Panc1 (cell line): Measurements from ENCODE around the gene SERPINA12. TPM values are rescaled to one million over a fixed set of nuclear protein-coding genes. Genes with fewer than 3 reads are reported as not detected.

Source experiments
- ATAC-seq: fragments of 200-7000 bp; cut with Tn5 transposase; 2 replicates; pipeline ENCODE4 v1.9.1; 2020; ENCODE audit warnings: mild to moderate bottlenecking, moderate library complexity
- BruUV-seq: library from RNA; stranded (reverse); fragments of 400-500 nt; replicated peaks from 2 replicates; lab custom pipeline; 2021; lab: Mats Ljungman, UMichigan
- CTCF ChIA-PET: fragments of 300-600 bp; sonication (Branson Sonifier 250); formaldehyde crosslinking; loops from one replicate; lab custom pipeline; 2022; ENCODE audit warnings: antibody characterized with exemption; lab: Charles Lee
- POLR2A ChIA-PET: fragments of 300-600 bp; sonication (Branson Sonifier 250); formaldehyde crosslinking; loops from one replicate; lab custom pipeline; 2022; ENCODE audit warnings: antibody characterized with exemption; lab: Charles Lee
- DNase-seq: peaks from one replicate; pipeline ENCODE4 v3.0.0-alpha.2; 2010; ENCODE audit warnings: low read depth, low spot score
- H3K27ac ChIP-seq: 2 replicates; pipeline ENCODE4 v1.5.1; 2011; ENCODE audit warnings: mild to moderate bottlenecking, low read length, inconsistent platforms
- H3K27me3 ChIP-seq: fragments of 200-500 bp; sonication (Bioruptor generic); 2 replicates; pipeline ENCODE4 v1.6.0; 2014; ENCODE audit warnings: low read length, inconsistent platforms; ENCODE audit not compliant: control insufficient read depth, insufficient read depth
- H3K36me3 ChIP-seq: fragments of 200-500 bp; sonication (Bioruptor generic); 2 replicates; pipeline ENCODE4 v1.5.1; 2014; ENCODE audit warnings: inconsistent platforms, mild to moderate bottlenecking, low read length, moderate library complexity; ENCODE audit not compliant: control insufficient read depth, insufficient read depth
- H3K4me1 ChIP-seq: 2 replicates; pipeline ENCODE4 v1.5.1; 2011; ENCODE audit warnings: inconsistent platforms, mild to moderate bottlenecking, low read length, moderate library complexity; ENCODE audit not compliant: control insufficient read depth, insufficient read depth
- H3K4me3 ChIP-seq, 2 experiments: 2 replicates each; pipeline ENCODE4 v1.5.1; 2011 to 2012; ENCODE audit warnings: low read depth in 2 of 2, low read length in 2 of 2, mild to moderate bottlenecking in 2 of 2, inconsistent platforms in 1 of 2, moderate library complexity in 1 of 2
- H3K9me3 ChIP-seq: fragments of 200-500 bp; sonication (Bioruptor generic); 2 replicates; pipeline ENCODE4 v1.5.1; 2014; ENCODE audit warnings: low read depth, mild to moderate bottlenecking, inconsistent platforms, low read length, moderate library complexity; ENCODE audit not compliant: control insufficient read depth, insufficient read depth
- POLR2AphosphoS5 ChIP-seq: IDR thresholded peaks from 2 replicates; pipeline ENCODE4 v1.6.1; 2012; ENCODE audit warnings: mild to moderate bottlenecking, low read depth, low read length, moderate library complexity
- SIN3A ChIP-seq: IDR thresholded peaks from 2 replicates; pipeline ENCODE4 v1.6.1; 2012; ENCODE audit warnings: low read depth, mild to moderate bottlenecking, low read length, moderate library complexity, borderline replicate concordance; ENCODE audit not compliant: insufficient read depth
- TCF7L2 ChIP-seq: IDR thresholded peaks from 2 replicates; pipeline ENCODE4 v1.6.1; 2011; ENCODE audit warnings: mild to moderate bottlenecking, low read depth, low read length, inconsistent platforms
- in situ Hi-C: cut with HindIII; loops from 2 replicates; pipeline ENCODE4 v1.10.0; 2016; ENCODE audit warnings: low sequenced_read_pairs, low pct_unique_long_range_greater_than_20kb
- intact Hi-C: fragments of 100-400 bp; cut with micrococcal nuclease; formaldehyde crosslinking; loops from one replicate; pipeline ENCODE4 v1.10.0; 2022; ENCODE audit not compliant: unreplicated experiment
- total RNA-seq: library from RNA; stranded (reverse); gene quantifications from one replicate; pipeline ENCODE4 v1.2.1, GENCODE V29; 2021; ENCODE audit not compliant: unreplicated experiment
- TF ChIP-seq, protein P1 (sequence below): fragments of 450-650 bp; IDR thresholded peaks from 2 replicates; pipeline ENCODE4 v1.5.1; 2017; ENCODE audit warnings: mild to moderate bottlenecking
- TF ChIP-seq, protein P2 (sequence below), 2 experiments: IDR thresholded peaks; 2 replicates each; pipeline ENCODE4 v1.6.1; 2011 to 2012; ENCODE audit warnings: low read depth in 2 of 2, control low read depth in 1 of 2, low read length in 1 of 2, mild to moderate bottlenecking in 1 of 2, moderate library complexity in 1 of 2; ENCODE audit not compliant: insufficient read depth in 1 of 2

The SERPINA12 gene
- total RNA-seq, 1 experiment from 2014 or later = not detected

DNA sequence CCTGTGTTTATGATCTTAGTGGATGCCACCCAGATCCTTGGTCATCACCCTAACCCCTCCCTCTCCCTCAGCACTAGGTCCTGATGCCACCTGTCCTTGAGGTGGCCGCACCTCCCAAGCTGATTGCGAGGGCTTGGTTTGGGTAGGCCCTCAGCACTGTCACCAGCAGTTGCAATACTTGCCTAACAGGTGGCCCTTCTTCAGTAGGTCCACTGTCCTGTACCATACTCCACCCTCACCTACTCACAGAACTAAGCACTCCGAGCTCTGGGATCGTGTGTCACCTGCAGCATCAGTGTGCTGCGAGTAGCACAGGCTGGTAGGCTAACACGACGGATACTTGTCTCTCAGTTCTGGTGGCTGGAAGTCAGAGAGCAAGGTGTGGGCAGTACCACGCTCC, 14.0 kb upstream of the SERPINA12 start:
- Histone ChIP-seq H3K27ac (no peak overlapping the region), H3K27me3 (no peaks in the 10 kb centered on the region; the same call in 1 of the 2 replicates), H3K4me3 (no peak overlapping the region), H3K4me1 (no peaks in the 10 kb centered on the region), H3K36me3 (no peaks in the 10 kb centered on the region), H3K9me3 (no peaks in the 10 kb centered on the region)
- DNase-seq (no peak), ATAC-seq (no peak)
- POLR2A ChIA-PET = no interaction called here
- intact Hi-C loops = no loop called here
- no TSS peak for BruUV-seq
- TF ChIP-seq, protein P1, sequence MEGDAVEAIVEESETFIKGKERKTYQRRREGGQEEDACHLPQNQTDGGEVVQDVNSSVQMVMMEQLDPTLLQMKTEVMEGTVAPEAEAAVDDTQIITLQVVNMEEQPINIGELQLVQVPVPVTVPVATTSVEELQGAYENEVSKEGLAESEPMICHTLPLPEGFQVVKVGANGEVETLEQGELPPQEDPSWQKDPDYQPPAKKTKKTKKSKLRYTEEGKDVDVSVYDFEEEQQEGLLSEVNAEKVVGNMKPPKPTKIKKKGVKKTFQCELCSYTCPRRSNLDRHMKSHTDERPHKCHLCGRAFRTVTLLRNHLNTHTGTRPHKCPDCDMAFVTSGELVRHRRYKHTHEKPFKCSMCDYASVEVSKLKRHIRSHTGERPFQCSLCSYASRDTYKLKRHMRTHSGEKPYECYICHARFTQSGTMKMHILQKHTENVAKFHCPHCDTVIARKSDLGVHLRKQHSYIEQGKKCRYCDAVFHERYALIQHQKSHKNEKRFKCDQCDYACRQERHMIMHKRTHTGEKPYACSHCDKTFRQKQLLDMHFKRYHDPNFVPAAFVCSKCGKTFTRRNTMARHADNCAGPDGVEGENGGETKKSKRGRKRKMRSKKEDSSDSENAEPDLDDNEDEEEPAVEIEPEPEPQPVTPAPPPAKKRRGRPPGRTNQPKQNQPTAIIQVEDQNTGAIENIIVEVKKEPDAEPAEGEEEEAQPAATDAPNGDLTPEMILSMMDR = no peak
- TF ChIP-seq, protein P2, sequence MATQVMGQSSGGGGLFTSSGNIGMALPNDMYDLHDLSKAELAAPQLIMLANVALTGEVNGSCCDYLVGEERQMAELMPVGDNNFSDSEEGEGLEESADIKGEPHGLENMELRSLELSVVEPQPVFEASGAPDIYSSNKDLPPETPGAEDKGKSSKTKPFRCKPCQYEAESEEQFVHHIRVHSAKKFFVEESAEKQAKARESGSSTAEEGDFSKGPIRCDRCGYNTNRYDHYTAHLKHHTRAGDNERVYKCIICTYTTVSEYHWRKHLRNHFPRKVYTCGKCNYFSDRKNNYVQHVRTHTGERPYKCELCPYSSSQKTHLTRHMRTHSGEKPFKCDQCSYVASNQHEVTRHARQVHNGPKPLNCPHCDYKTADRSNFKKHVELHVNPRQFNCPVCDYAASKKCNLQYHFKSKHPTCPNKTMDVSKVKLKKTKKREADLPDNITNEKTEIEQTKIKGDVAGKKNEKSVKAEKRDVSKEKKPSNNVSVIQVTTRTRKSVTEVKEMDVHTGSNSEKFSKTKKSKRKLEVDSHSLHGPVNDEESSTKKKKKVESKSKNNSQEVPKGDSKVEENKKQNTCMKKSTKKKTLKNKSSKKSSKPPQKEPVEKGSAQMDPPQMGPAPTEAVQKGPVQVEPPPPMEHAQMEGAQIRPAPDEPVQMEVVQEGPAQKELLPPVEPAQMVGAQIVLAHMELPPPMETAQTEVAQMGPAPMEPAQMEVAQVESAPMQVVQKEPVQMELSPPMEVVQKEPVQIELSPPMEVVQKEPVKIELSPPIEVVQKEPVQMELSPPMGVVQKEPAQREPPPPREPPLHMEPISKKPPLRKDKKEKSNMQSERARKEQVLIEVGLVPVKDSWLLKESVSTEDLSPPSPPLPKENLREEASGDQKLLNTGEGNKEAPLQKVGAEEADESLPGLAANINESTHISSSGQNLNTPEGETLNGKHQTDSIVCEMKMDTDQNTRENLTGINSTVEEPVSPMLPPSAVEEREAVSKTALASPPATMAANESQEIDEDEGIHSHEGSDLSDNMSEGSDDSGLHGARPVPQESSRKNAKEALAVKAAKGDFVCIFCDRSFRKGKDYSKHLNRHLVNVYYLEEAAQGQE (IDR thresholded peaks at IDR 0.05; ENCODE audit: insufficient read depth in 1 of 2, low read depth in 2 of 2, low read length in 1 of 2) = no peak
- no peak for TF ChIP-seq POLR2AphosphoS5
- no peak for TF ChIP-seq TCF7L2
- no peak for TF ChIP-seq SIN3A
- in situ Hi-C loops = no loop called here
- CTCF ChIA-PET = no interaction called here

DNA sequence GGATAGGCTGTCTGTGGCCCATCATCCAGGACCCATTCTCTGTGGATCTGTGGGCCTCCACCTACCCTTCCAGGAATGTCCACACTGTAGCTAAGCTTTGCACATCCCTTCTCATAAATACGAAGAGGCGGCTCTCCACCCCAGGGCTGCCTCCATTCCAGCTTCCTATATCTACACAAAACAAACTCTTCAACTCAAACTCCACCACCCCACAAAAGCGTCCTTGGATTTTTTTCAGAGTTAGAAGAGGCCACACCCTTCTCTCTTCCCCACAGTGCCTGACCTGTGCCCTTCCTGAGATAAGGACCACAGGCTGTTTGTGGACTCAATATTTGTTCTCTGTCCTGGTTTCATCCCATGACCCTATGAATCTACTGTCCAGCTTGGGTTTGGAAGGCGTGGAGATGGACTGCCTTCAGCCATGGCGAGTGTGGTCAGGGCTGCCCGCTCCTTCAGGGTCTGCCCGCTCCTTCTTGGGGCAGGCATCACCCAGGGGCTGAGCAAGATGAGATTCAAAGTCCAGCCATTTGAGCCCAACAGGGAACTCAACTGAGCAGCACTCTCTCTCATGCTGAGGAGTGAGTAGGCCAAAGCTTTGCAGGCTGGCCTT, 13.0 kb upstream of the SERPINA12 start:
- Histone ChIP-seq H3K4me3 (no peak overlapping the region), H3K27me3 (no peaks in the 10 kb centered on the region; the same call in 1 of the 2 replicates), H3K36me3 (no peaks in the 10 kb centered on the region), H3K27ac (no peak overlapping the region), H3K4me1 (no peaks in the 10 kb centered on the region), H3K9me3 (no peaks in the 10 kb centered on the region)
- intact Hi-C loops = no loop called here
- TF ChIP-seq, protein P2 (IDR thresholded peaks at IDR 0.05; ENCODE audit: insufficient read depth in 1 of 2, low read depth in 2 of 2, low read length in 1 of 2) = no peak
- no peak for TF ChIP-seq SIN3A
- no peak for TF ChIP-seq POLR2AphosphoS5
- TF ChIP-seq, protein P1 = no peak
- no peak for TF ChIP-seq TCF7L2
- DNase-seq (no peak), ATAC-seq (no peak)
- in situ Hi-C loops = no loop called here
- no TSS peak for BruUV-seq
- ChIA-PET POLR2A (no interaction called here), CTCF (no interaction called here)
